Activated CD4-positive, alpha-beta memory T cell treated with anti-CD3 and anti-CD28 coated beads, Interleukin-2, amount 10 ng/mL, durations not matched to agents 7 days and 5 days (primary cell): ENCODE data around the gene RALGDS. TPM values are rescaled to one million over a fixed set of nuclear protein-coding genes. Genes with fewer than 3 reads are reported as not detected.

Experiments used
- CTCF ChIA-PET: fragments of 350-600 bp; sonication (Branson Sonifier 250); formaldehyde crosslinking; loops from one replicate; lab custom pipeline; 2021; ENCODE audit warnings: antibody characterized with exemption, inconsistent platforms; lab: Charles Lee
- POLR2A ChIA-PET: fragments of 350-600 bp; sonication (Branson Sonifier 250); formaldehyde crosslinking; loops from one replicate; lab custom pipeline; 2021; ENCODE audit warnings: antibody characterized with exemption; lab: Charles Lee
- DNase-seq: peaks from one replicate; pipeline ENCODE4 v3.0.0-alpha.2; 2020
- H3K27ac Mint-ChIP-seq: one replicate; pipeline ENCODE4 v1.8.0; 2021; ENCODE audit warnings: mild to moderate bottlenecking, mixed read lengths
- H3K27me3 Mint-ChIP-seq: one replicate; pipeline ENCODE4 v1.8.0; 2021; ENCODE audit warnings: mixed read lengths
- H3K36me3 Mint-ChIP-seq: one replicate; pipeline ENCODE4 v1.8.0; 2021; ENCODE audit warnings: low read depth, mixed read lengths
- H3K4me1 Mint-ChIP-seq: one replicate; pipeline ENCODE4 v1.8.0; 2021; ENCODE audit warnings: mixed read lengths
- H3K4me3 Mint-ChIP-seq: one replicate; pipeline ENCODE4 v1.8.0; 2021; ENCODE audit warnings: mild to moderate bottlenecking, mixed read lengths
- H3K9me3 Mint-ChIP-seq: one replicate; pipeline ENCODE4 v1.8.0; 2021; ENCODE audit warnings: mixed read lengths
- total RNA-seq, 2 experiments: library from RNA; stranded (reverse); gene quantifications; one replicate each; pipeline ENCODE4 v1.2.3, GENCODE V29; 2021

The RALGDS gene
- total RNA-seq, 2 experiments from 2014 or later: 113 to 123 TPM

DNA sequence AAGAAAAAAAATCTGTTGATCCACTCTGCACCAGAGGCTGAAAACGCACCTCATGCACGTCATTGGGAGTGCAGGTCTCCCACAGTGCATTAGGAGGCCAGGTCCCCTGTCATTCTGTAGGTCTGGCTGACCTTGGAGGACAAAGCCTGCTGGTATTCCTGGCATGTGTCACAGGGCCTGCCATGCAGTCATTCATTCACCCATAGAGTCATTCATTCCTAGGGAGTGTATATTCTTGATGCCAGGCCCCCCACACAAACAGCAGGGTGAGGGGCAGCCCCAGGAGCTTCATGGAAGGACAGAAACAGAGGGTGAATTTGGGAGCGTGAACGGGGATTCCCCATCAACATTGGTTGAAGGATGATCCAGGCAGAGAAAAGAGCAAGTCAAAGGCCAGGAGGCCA, 40.5 kb upstream of the RALGDS start:
- Mint-ChIP-seq H3K36me3 (no peaks in the 10 kb centered on the region), H3K4me3 (no peak overlapping the region), H3K27ac (no peak overlapping the region), H3K4me1 (peaks cover 6% of the 10 kb centered on the region), H3K27me3 (peaks cover 9% of the 10 kb centered on the region), H3K9me3 (no peaks in the 10 kb centered on the region)
- POLR2A ChIA-PET: interaction anchor here (1.0 kb wide), 1 partner anchor 17 kb away, joined by 3 read pairs; no protein-coding TSS in a partner anchor
- no peak for DNase-seq
- CTCF ChIA-PET: interaction anchor here (0.7 to 1.2 kb wide), 2 partner anchors 18 to 395 kb away, joined by 3 to 5 read pairs; no protein-coding TSS in a partner anchor

GRCh38 chr9:133160742-133161546, 39.9 kb upstream of the RALGDS start:
- Mint-ChIP-seq H3K27ac (no peak overlapping the region), H3K4me3 (no peak overlapping the region), H3K9me3 (no peaks in the 10 kb centered on the region), H3K27me3 (peaks cover 7% of the 10 kb centered on the region), H3K36me3 (no peaks in the 10 kb centered on the region), H3K4me1 (peaks cover 6% of the 10 kb centered on the region)
- peak; percentile 54 for DNase-seq
- ChIA-PET POLR2A (interaction anchor here (1.0 kb wide), 1 partner anchor 17 kb away, joined by 3 read pairs; no protein-coding TSS in a partner anchor), CTCF (interaction anchor here (0.7 to 1.2 kb wide), 3 partner anchors 17 to 395 kb away, joined by 3 to 5 read pairs (median 3); no protein-coding TSS in a partner anchor)

DNA sequence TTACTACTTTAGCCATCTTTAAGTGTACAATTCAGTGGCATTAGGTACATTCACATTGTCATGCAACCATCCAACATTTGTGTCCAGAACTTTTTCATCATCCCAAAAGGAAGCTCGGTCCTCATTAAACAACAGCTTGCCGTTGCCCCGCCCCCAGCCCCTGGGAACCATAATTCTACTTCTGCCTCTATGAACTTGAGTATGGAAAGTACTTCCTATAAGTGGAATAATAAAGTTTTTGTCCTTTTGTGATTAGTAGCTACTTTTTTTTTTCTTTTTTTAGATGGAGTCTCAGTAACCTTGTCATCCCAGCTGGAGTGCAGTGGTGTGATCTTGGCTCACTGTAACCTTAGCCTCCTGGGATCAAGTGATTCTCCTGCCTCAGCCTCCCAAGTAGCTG, 37.7 kb upstream of the RALGDS start:
- ChIA-PET POLR2A (interaction anchor here (1.0 to 1.3 kb wide), 2 partner anchors 9 to 128 kb away, joined by 4 to 7 read pairs; partner anchors contain the start of gene GTF3C5), CTCF (interaction anchor here (1.1 to 2.0 kb wide), 5 partner anchors 10 to 27 kb away, joined by 3 to 10 read pairs (median 3); no protein-coding TSS in a partner anchor)
- H3K4me3 Mint-ChIP-seq: no peak overlapping the region
- no peak for DNase-seq
- H3K9me3 Mint-ChIP-seq: no peaks in the 10 kb centered on the region
- H3K27ac Mint-ChIP-seq: no peak overlapping the region
- H3K36me3 Mint-ChIP-seq: no peaks in the 10 kb centered on the region
- H3K27me3 Mint-ChIP-seq: peaks cover 6% of the 10 kb centered on the region
- H3K4me1 Mint-ChIP-seq: peaks cover 4% of the 10 kb centered on the region

DNA sequence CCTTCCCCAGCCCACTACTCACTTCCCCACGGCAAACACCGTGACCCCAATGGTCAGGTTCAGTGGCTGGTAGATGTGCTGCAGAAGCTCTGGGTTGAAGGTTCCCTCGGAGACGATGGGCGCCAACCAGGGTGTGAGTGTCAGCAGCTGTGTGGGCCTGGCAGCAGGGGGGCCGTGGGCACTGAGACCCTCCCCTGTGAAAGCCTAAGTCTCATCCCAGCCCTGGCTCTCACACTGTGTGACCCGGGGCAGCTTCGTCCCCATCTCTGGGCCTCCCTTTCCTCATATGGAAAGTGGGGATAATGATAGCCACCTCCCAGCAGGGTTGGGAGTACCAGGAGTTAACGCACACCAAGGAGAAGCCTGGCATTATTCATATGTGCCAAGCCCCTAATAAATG, 34.1 kb upstream of the RALGDS start:
- Mint-ChIP-seq H3K4me3 (no peak overlapping the region), H3K9me3 (no peaks in the 10 kb centered on the region), H3K27me3 (peaks cover 2% of the 10 kb centered on the region), H3K4me1 (no peaks in the 10 kb centered on the region), H3K36me3 (no peaks in the 10 kb centered on the region), H3K27ac (no peak overlapping the region)
- POLR2A ChIA-PET: interaction anchor here (0.7 kb wide), 1 partner anchor 9 kb away, joined by 3 read pairs; the partner anchor contains the start of gene GBGT1
- DNase-seq: no peak
- CTCF ChIA-PET: interaction anchor here (1.1 kb wide), 1 partner anchor 11 kb away, joined by 6 read pairs; no protein-coding TSS in a partner anchor

DNA sequence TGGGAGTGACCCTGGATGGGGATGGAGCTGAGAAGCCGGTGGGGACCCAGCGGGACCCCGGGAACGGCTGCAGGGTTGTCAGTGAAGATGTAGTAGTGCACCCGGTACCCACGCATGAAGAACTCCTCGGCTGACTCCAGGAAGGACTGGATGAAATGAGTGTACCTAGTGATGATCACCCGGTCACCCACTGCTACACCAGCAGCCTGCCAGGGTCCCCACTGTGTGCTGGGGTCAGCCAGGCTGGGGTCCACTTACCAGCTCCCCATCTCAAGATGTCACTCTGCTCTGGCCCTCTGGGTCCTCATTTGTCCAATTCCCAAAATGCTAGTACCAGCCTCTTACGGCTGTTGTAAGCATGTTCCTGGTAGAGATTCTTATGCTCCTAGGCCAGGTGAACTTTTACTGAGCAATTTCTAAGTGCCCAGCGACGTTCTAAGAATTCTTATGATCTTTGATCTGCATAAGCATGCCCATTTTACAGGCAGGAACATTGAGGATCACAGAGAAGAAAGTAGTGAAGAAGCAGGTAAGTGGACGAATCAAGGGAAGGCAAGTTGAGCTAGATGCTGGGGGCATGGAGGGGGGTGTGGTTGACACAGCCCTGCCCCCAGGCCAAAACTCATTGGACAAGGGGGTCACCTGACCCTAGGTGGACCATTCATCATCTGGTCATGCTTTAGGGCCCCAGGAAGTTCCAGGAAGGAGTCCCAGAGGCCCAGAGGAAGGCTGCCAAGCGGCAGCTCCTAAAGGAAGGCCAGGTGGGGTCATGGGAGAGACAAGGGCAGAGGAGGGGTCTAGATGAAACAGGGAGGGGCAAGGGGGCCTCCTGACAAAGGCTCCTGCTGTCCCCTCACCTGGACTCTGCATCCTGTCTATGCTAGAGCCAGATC, 33.3 kb upstream of the RALGDS start:
- POLR2A ChIA-PET: no interaction called here
- Mint-ChIP-seq H3K27ac (no peak overlapping the region), H3K27me3 (no peaks in the 10 kb centered on the region), H3K9me3 (no peaks in the 10 kb centered on the region), H3K4me3 (no peak overlapping the region), H3K36me3 (no peaks in the 10 kb centered on the region), H3K4me1 (no peaks in the 10 kb centered on the region)
- DNase-seq: no peak
- CTCF ChIA-PET: interaction anchor here (2.0 kb wide), 1 partner anchor 10 kb away, joined by 8 read pairs; no protein-coding TSS in a partner anchor

DNA sequence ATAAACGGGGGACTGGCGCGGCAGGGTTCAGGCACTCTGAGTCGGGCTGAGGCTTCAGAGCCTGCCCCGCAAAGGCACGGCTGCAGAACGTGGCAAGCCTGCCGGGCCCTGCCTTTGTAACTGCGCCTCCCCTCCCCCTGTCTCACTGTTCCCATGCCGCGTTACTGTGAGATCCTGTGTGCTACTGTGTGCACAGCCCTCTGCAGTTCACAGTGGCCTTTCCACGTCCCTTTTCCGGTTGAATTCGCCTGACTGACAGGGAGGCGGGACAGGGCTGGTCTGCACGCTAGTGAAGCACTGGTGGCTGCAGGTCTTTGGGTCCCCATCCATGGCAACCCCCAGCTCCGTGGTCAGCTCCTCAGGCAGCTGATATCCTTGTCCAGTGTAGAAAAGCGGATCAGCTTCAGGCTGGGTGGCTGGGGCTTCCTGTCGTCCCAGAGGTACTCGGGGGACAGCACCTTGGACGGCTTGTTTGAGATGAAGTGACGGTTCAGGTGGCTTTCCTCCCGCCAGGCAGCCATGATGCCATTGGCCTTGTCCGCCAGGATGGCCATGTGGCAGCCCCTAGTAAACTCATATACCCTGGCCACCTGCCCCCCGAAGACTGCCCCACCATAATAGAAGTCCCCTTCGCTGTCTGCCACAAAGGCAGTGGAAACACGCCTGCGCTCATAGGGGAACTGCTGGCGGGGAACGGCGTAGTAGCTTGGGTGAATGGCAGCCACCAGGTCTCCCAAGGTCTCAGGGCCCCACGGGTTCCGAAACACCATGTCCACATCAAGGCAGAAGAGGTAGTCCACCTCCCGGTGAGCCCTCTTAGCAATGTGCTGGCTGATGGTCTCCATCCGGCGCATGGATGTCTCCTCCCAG, 32.4 kb upstream of the RALGDS start:
- no peaks in the 10 kb centered on the region for H3K36me3 Mint-ChIP-seq
- H3K9me3 Mint-ChIP-seq: no peaks in the 10 kb centered on the region
- H3K27ac Mint-ChIP-seq: no peak overlapping the region
- POLR2A ChIA-PET: no interaction called here
- no peak for DNase-seq
- H3K4me1 Mint-ChIP-seq: no peaks in the 10 kb centered on the region
- no peaks in the 10 kb centered on the region for H3K27me3 Mint-ChIP-seq
- H3K4me3 Mint-ChIP-seq: no peak overlapping the region
- CTCF ChIA-PET: interaction anchor here (2.0 kb wide), 1 partner anchor 9 kb away, joined by 8 read pairs; no protein-coding TSS in a partner anchor

- Mint-ChIP-seq H3K27ac (no peak overlapping the region), H3K27me3 (no peaks in the 10 kb centered on the region), H3K4me3 (no peak overlapping the region), H3K36me3 (peaks cover 6% of the 10 kb centered on the region), H3K9me3 (no peaks in the 10 kb centered on the region), H3K4me1 (peaks cover 15% of the 10 kb centered on the region)
- ChIA-PET POLR2A (interaction anchor here (1.7 to 2.4 kb wide), 2 partner anchors 35 to 121 kb away, joined by 3 to 9 read pairs; partner anchors contain the start of gene GTF3C5), CTCF (no interaction called here)
- no peak for DNase-seq
These were observed 30.8 kb upstream of the RALGDS start for GRCh38 chr9:133151601-133152525.

DNA sequence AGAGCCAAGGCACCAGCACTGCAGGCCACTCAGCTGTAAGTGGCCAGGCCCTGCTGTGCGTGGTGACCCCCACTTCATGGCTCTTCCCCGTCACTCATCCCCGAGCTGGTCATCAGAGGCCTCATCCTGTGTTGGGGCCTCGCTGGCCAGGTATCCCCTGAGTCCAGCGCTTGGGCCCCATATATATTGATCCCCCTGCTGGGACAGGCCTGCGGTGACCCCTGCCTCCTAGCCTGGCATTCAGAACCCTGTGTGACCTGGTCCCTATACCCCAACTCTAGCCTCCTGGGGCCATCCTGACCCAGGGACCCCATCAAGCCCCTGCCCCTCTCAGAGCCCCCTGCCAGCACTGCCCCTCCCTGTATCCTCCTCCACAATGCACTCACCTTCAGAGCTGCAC, 30.0 kb upstream of the RALGDS start:
- Mint-ChIP-seq H3K27ac (no peak overlapping the region), H3K36me3 (peaks cover 9% of the 10 kb centered on the region), H3K4me3 (peak overlapping the region; percentile 20), H3K9me3 (no peaks in the 10 kb centered on the region), H3K4me1 (peaks cover 22% of the 10 kb centered on the region), H3K27me3 (no peaks in the 10 kb centered on the region)
- POLR2A ChIA-PET: interaction anchor here (1.7 to 2.4 kb wide), 2 partner anchors 34 to 120 kb away, joined by 3 to 9 read pairs; partner anchors contain the start of gene GTF3C5
- DNase-seq: no peak
- CTCF ChIA-PET: interaction anchor here (8.9 kb wide), 1 partner anchor 18 kb away, joined by 190 read pairs; no protein-coding TSS in a partner anchor

DNA sequence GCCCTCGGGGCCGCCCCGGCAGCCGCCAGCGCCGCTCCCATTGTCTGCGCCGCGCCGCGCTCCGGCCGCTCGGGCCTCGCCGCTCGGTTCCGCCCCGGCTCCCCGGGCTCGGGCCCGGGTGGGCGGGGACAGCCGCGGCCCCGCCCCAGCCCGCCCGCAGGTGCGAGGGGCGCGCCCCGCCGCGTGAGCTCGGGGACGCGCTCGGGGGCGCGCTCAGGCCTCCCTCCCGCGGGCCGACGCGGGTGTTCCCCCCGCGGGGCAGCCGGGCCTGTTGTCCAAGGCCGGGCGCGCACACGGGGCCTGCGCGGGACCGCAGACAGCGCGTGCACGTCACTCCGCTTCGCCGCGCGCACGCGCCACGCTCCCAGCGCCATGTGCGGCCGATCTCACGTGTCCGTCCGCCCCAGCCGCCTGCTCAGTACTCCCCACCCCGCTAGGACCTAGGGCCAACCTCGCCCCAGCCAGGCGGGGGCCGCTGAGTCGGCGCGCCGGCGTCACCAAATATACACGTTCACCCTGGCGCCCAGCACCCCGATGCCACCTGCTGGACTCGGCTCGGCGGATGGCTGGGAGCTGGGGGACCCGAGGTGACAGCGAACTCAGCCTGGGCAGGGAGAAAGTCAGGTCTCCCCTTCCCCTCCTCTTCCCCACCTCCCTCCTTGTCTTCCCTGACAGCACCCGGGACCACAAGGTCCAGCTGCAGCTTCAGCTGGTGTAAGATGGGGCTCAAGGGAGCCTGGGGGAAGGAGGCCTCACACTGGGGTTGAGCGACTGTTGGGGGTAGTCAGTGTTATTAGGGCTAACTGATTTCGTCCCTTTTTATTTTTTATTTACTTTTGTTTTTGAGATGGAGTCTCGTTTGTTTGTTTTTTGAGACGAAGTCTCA, 28.3 kb upstream of the RALGDS start:
- POLR2A ChIA-PET: interaction anchor here (0.8 to 8.1 kb wide), 10 partner anchors 14 to 127 kb away, joined by 3 to 131 read pairs (median 4); partner anchors contain the start of genes GTF3C5 and RALGDS
- H3K36me3 Mint-ChIP-seq: peaks cover 12% of the 10 kb centered on the region
- H3K4me1 Mint-ChIP-seq: peaks cover 39% of the 10 kb centered on the region

More for the DNA sequence above, 28.3 kb upstream of the RALGDS start:
- DNase-seq: peak; percentile 83
- H3K4me3 Mint-ChIP-seq: peak overlapping the region; percentile 69
- no peaks in the 10 kb centered on the region for H3K9me3 Mint-ChIP-seq
- CTCF ChIA-PET: interaction anchor here (0.7 to 8.9 kb wide), 13 partner anchors 9 to 127 kb away, joined by 3 to 190 read pairs (median 3); partner anchors contain the start of gene GTF3C5
- H3K27ac Mint-ChIP-seq: peak overlapping the region; percentile 58
- H3K27me3 Mint-ChIP-seq: no peaks in the 10 kb centered on the region
